Osteoblast (primary cell): ENCODE results near the gene NECTIN3. TPM values are rescaled to one million over a fixed set of nuclear protein-coding genes. Genes with fewer than 3 reads are reported as not detected.
A peak's percentile ranks its signal among the peaks of the same experiment; 100 is the strongest.

Source experiments
- DNase-seq: peaks from one replicate; pipeline ENCODE4 v3.0.0; 2011; ENCODE audit warnings: low spot score, mixed read lengths; ENCODE audit not compliant: insufficient read length; ENCODE audit errors: missing footprints
- H2AFZ ChIP-seq: 2 replicates; pipeline ENCODE4 v1.6.0; 2011; ENCODE audit warnings: mild to moderate bottlenecking, low read length
- H3K27ac ChIP-seq: 2 replicates; pipeline ENCODE4 v1.5.1; 2011; ENCODE audit warnings: mild to moderate bottlenecking, low read depth, low read length, moderate library complexity
- H3K27me3 ChIP-seq: 2 replicates; pipeline ENCODE4 v1.6.0; 2012; ENCODE audit warnings: mild to moderate bottlenecking, control low read depth, inconsistent platforms, low read length, moderate library complexity; ENCODE audit not compliant: insufficient read depth
- H3K36me3 ChIP-seq: 2 replicates; pipeline ENCODE4 v1.5.1; 2011; ENCODE audit warnings: mild to moderate bottlenecking, low read length, control low read depth, moderate library complexity; ENCODE audit not compliant: insufficient read depth
- H3K4me1 ChIP-seq: 2 replicates; pipeline ENCODE4 v1.5.1; 2011; ENCODE audit warnings: mild to moderate bottlenecking, low read length, control low read depth, moderate library complexity; ENCODE audit not compliant: insufficient read depth
- H3K4me2 ChIP-seq: 2 replicates; pipeline ENCODE4 v1.6.0; 2011; ENCODE audit warnings: mild to moderate bottlenecking, low read length; ENCODE audit not compliant: insufficient read depth
- H3K4me3 ChIP-seq: fragments of 200-600 bp; sonication (generic); 3 replicates; pipeline ENCODE4 v1.5.1; 2012; ENCODE audit warnings: mild to moderate bottlenecking, low read length, inconsistent platforms; ENCODE audit not compliant: insufficient read depth
- H3K79me2 ChIP-seq: 2 replicates; pipeline ENCODE4 v1.6.0; 2012; ENCODE audit warnings: mild to moderate bottlenecking, low read length, control low read depth, inconsistent platforms; ENCODE audit not compliant: insufficient read depth
- H3K9me3 ChIP-seq: 2 replicates; pipeline ENCODE4 v1.5.1; 2011; ENCODE audit warnings: low read depth, low read length, control low read depth
- H4K20me1 ChIP-seq: 2 replicates; pipeline ENCODE4 v1.6.0; 2012; ENCODE audit warnings: mild to moderate bottlenecking, low read length, control low read depth; ENCODE audit not compliant: insufficient read depth
- CTCF ChIP-seq: IDR thresholded peaks from 2 replicates; pipeline ENCODE4 v1.5.1; 2011; ENCODE audit warnings: mild to moderate bottlenecking, low read depth, low read length, moderate library complexity; ENCODE audit errors: extremely low read depth
- total RNA-seq: library from RNA; depleted of rRNA; stranded (reverse); fragments of >200 nt; gene quantifications from 2 replicates; pipeline ENCODE4 v1.2.3, GENCODE V29; 2012

NECTIN3 gene
- total RNA-seq, 1 donor, result 39.8 TPM

GRCh38 chr3:111045564-111045963, 26.1 kb upstream of the NECTIN3 start:
- Histone ChIP-seq H2AFZ (no peak overlapping the region), H3K4me2 (no peak overlapping the region)

DNA sequence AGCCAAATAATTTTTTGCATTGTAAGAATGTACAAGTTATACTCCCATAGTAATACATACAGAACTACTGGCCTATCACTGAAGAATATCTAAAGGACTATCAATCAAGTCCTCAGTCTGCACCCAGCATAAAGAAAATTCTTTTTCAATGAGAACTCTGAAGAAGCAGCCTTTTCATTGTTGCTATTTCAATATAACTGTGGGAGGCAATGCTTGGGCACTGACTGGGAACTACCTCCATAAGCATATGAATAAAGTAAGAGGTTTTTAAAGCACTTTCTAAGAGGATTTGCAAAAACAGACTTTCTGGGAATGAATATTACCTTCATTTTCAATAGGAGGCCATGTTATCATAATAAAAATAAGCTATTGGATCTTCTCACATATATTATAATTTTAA, 24.6 kb upstream of the NECTIN3 start:
- no peak overlapping the region for H2AFZ ChIP-seq
- H3K27me3 ChIP-seq, result no peaks in the 10 kb centered on the region
- no peaks in the 10 kb centered on the region for H3K9me3 ChIP-seq
- no peak for DNase-seq
- no peak for TF ChIP-seq CTCF
- H3K4me1 ChIP-seq, result no peaks in the 10 kb centered on the region
- H3K4me2 ChIP-seq, result no peak overlapping the region
- H3K36me3 ChIP-seq, result no peaks in the 10 kb centered on the region
- H4K20me1 ChIP-seq, result no peaks in the 10 kb centered on the region
- no peak overlapping the region for H3K27ac ChIP-seq
- H3K4me3 ChIP-seq, result no peak overlapping the region
- H3K79me2 ChIP-seq, result no peaks in the 10 kb centered on the region

More at GRCh38 chr3:111045564-111045963, 26.1 kb upstream of the NECTIN3 start:
- DNase-seq, result no peak
- no peaks in the 10 kb centered on the region for H3K9me3 ChIP-seq
- no peaks in the 10 kb centered on the region for H3K79me2 ChIP-seq
- no peaks in the 10 kb centered on the region for H3K27me3 ChIP-seq
- TF ChIP-seq CTCF, result no peak
- H3K4me3 ChIP-seq, result no peak overlapping the region
- H3K4me1 ChIP-seq, result no peaks in the 10 kb centered on the region
- no peaks in the 10 kb centered on the region for H4K20me1 ChIP-seq
- H3K27ac ChIP-seq, result no peak overlapping the region
- H3K36me3 ChIP-seq, result no peaks in the 10 kb centered on the region

- DNase-seq, result no peak
- Histone ChIP-seq H3K4me1 (no peaks in the 10 kb centered on the region), H3K27me3 (no peaks in the 10 kb centered on the region), H3K27ac (no peak overlapping the region), H3K9me3 (no peaks in the 10 kb centered on the region), H3K36me3 (no peaks in the 10 kb centered on the region), H3K4me3 (no peak overlapping the region), H4K20me1 (no peaks in the 10 kb centered on the region), H2AFZ (peak overlapping the region; percentile 64), H3K4me2 (no peak overlapping the region), H3K79me2 (no peaks in the 10 kb centered on the region)
- TF ChIP-seq CTCF, result no peak
Measured at GRCh38 chr3:111047812-111048435, 23.7 kb upstream of the NECTIN3 start.

- H3K27me3 ChIP-seq, result no peaks in the 10 kb centered on the region
- H2AFZ ChIP-seq, result no peak overlapping the region
- TF ChIP-seq CTCF, result no peak
- H3K27ac ChIP-seq, result no peak overlapping the region
- no peaks in the 10 kb centered on the region for H3K79me2 ChIP-seq
- H3K4me3 ChIP-seq, result no peak overlapping the region
- H3K36me3 ChIP-seq, result no peaks in the 10 kb centered on the region
- H4K20me1 ChIP-seq, result no peaks in the 10 kb centered on the region
- H3K4me2 ChIP-seq, result no peak overlapping the region
- H3K4me1 ChIP-seq, result no peaks in the 10 kb centered on the region
- no peak for DNase-seq
- no peaks in the 10 kb centered on the region for H3K9me3 ChIP-seq
Measured at GRCh38 chr3:111051354-111051753, 20.3 kb upstream of the NECTIN3 start.
